Limb (tissue), 2 donors: ENCODE measurements around the gene NONO.
"Not testable (repeated sequence)": the region's sequence is repeated elsewhere in the genome, so short reads cannot be mapped to it uniquely, and the experiment has no call there.

Experiments
- DNase-seq, 2 donors: peaks; one replicate each; pipeline ENCODE4 v3.0.0-alpha.2; 2016; ENCODE audit errors: extremely low spot score in 2 of 2

The NONO gene

DNA sequence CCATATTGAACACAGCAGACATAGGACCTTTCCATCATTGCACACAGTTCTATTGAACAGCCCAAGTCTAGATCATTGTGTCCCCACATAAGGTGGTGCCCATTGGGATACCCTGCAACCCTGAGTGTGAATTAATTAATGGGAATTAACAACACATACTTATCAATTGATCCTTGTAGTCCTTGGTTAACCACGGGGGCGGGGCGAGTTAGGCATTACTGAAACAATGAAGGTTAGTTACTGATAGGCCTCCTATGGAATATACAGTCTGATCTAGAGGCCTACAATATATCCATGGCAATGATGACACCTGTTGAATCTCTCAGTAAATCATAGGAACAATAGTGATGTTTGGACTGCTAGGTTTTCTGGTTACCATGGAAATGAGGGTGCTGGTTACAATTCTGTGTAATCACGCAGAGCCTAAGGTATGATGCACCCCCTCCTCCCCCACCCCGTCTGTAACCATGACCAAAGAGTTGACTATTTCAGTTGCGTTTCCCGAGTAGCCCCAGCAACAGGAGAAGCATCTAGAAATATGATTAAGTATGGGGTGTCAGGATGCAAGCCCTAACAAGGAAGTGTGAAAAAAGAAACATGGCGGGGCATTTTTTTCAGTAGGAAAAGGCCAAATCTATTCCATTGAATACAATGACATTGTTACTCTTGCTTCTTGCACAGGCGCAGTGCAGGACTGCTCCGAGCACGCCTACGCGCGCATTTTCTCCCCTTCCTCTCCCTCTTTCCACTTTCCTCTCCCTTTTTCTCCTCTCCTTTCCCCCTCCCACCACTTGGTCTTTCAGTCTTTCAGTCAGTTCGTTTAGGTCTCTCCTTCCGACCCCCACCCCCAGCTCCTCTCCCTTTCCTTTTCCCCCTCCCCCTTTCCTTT lies 677 bp upstream of the NONO start:
- DNase-seq = no peak

DNA sequence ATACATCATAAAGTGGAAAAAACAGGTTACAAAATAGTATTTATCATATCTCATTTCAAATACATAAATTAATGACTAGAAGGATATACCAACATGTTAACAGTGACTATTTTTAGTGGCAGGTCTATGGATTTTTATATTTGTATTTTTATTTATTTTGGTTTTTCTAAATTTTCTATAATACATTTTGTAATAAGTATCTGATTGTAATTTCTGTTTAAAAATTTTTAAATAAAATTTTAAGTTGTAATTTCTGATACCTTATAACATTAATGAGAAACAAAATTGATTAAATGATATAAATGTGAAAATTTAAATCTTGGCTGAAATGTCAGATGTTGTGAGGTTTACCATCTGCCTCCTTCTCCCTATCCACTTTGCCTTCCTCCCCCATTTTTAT lies 2.5 kb downstream of the NONO start:
- DNase-seq = no peak

DNA sequence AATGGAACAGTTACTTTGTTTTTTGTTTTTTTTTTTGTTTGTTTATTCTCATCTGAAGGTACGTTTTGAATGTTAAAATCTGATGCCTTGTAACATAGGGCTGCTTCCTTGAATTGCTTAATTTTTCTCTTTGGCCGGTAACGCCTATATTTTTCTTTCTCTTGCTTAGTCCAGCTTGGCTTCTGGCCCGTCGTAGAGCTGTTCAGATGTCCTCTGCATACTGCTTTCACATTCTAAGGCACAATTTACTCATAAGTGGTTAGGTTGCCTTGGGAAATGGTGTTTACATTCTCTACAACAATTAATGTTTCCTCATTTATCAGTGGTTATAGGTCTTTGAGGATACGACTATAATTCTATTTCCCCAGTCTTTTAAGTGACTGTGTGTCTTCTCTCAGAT lies 7.9 kb downstream of the NONO start:
- no peak for DNase-seq

DNA sequence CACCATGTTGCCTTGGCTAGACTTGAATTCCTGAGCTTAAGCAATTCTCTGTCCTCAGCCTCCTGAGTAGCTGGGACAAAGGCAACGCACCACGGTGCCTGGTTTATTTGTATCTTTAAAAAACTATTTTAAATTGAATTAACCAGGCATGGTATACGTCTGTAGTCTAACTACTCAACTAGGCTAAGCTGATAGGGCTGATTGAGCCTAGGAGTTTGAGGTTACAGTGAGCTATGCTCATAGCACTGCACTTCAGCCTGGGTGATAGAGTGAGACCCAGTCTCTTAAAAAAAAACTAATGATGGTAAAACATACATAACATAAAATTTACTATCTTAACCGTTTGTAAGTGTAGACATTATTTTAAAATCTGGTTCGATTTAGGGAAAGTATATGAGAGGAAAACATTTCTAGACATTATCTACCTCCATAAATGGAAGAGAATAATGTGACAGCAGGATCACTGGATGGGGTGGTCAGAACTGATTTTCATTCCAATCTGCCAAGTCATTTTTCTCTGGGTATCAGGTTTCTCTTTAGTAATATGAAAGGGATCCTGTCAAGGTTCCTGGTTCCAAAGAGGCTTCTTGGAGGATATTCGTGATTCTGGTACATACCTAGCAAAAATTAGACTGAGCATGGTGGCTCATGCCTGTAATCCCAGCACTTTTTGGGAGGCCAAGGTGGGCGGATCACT lies 9.4 kb downstream of the NONO start:
- no peak for DNase-seq

DNA sequence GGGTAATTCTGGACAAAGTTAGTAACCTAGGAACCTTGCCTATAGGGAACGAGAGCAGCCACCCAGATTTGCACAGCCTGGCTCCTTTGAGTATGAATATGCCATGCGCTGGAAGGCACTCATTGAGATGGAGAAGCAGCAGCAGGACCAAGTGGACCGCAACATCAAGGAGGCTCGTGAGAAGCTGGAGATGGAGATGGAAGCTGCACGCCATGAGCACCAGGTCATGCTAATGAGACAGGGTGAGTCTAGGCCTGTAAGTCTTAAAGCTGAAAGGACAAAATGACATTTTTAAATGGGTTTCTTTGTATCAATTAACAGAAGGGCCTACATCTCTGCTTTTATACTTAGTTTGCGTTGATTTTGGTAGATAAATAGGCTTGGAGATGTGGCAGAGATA lies 13.4 kb downstream of the NONO start:
- no peak for DNase-seq

DNA sequence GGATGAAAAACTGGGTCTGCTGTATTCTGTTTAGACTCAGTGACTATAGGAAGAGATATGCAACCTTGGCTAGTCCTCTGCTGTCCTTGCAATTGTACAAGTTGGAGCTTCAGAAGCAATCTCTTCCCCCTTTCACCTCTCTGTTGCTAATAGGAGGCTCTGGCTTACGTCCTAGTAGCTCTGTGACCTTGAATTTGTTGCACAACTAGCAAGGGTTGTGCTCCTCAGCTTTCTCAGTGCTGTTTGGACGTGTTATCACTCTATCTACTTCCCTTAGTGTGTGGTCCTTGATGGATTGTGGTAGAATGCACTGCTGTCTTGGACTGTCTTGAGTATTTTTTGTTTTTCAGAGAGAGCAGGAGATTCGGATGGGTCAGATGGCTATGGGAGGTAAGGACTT lies 14.7 kb downstream of the NONO start:
- DNase-seq = no peak

DNA sequence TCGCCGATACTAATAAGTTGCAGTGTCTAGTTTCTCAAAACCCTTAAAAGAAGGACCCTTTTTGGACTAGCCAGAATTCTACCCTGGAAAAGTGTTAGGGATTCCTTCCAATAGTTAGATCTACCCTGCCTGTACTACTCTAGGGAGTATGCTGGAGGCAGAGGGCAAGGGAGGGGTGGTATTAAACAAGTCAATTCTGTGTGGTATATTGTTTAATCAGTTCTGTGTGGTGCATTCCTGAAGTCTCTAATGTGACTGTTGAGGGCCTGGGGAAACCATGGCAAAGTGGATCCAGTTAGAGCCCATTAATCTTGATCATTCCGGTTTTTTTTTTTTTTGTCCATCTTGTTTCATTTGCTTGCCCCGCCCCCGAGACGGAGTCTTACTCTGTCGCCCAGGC lies 16.6 kb downstream of the NONO start:
- not testable (repeated sequence) for DNase-seq

DNA sequence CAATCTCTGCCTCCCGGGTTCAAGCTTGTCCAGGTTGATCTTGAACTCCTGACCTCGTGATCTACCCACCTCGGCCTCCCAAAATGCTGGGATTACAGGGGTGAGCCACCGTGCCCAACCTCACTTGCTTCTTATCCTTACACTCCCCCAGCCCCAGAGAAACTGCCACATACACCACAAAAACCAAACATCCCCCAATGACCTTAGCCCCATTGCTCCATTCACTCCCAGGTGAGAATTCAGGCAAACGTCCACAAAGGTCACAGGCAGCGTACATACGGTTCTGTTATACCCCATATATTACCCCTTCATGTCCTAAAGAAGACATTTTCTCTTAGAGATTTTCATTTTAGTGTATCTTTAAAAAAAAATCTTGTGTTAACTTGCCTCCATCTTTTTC lies 17.1 kb downstream of the NONO start:
- DNase-seq = not testable (repeated sequence)

DNA sequence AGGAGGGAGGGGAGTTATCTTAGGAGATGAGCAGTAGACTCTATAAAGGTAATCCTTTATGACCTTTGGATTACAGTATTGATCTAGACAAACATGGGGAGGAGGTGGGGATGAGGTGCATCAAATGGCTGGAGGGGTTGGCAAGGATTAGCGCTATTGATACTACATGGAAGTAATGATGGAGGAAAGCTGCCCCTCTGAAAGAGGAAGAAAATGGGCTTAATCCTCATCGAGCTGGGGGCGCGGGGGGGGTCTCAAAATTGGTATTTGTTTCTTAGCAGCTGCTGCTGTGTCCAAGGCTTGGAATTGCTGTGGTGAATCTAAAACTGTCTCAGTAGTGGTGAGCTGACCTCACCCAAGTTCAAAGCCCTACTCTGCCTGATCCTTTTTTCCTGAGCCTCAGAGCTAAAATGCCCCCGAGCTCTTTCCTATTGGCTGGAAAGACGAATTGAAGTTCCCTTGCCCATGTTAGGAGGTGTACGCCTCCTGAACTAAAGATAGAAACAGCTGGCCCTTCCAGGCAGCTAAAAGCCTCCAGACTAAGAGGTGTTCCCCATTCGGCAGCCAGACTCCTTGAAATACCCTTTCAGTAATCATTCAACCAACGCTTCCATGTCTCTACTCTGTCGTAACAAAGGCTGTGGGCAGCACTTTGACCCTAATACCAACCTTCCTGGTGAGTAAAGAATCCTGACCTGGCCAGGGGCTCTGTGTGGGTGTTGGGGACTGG lies 17.9 kb downstream of the NONO start, which contains the start of gene ITGB1BP2:
Gene ITGB1BP2 (plus strand): TSS at position 556 of the 730 bp plus-strand sequence. CDS start 57 bp downstream, at position 613.
- DNase-seq = peak; percentile 6 to 24

DNA sequence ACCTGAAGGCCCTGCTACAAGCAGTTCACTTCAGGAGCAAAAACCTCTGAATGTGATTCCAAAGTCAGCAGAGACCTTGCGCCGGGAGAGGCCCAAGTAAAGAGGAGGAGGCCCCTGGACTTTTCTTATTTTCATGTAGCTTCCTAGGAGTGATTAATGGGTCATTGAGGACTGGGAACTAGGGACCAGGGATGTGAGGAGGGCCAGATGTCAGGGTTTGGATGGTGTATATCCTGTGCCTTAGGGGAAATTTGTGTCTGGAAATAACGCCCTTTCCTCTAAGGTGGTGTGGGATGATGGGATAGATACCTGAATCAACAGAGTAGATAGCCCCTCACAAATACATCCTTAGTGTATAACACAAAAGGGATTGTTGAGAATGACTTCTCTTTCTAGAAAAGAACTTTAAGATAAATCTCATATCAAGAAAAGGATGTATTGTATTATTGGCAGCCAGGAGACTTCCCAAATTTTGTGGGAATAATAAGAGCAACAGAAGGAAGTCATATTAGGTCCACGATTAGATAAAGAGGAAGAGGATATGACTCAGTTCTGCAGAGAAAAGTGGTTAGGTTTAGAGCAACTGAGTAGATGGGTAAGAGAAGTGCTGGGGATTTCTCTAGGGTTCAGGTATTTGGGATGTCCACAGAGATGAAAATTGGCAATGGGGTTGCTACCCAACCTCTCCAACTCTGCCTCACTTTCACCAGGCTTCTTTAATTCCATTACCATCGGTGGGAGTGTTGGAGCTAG lies 19.2 kb downstream of the NONO start:
- no peak for DNase-seq

DNA sequence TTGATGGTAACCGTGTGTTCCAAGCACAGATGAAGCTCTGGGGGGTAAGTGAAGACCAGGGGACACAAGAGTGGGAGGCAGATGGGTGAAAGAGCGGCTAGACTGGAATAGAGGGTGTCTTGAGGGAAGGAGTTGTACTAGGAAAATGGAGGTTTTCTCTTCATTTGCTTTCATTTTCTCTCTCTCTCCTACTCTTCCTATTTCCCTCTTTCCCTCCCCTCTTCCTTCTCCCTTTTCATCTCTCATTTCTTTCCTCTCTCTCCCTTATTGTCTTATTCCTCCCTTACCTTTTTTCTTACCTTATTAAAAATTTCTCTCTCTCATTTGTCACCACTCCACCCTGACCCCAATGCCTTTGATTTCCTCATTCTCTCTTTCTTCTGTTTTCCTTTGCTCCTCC lies 21.1 kb downstream of the NONO start:
- no peak for DNase-seq

DNA sequence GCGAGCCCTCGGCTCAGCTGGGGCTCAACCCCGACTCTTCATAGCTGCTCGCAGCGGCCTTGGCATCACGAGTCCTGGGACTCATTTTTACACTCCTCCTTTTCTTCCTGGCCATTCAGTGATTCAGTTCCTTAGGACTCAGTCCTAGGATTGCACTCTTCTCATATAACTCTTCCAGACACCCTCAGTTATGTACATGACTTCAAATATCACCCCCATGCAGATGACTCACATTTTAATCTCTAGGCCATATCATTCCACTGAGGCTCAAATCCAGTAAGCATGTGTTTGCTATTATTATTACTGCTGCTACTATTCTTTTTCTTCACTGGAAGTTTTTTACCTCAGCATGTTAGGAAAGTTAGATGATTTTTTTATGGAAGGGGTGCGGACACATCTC lies 32.5 kb downstream of the NONO start:
- no peak for DNase-seq

DNA sequence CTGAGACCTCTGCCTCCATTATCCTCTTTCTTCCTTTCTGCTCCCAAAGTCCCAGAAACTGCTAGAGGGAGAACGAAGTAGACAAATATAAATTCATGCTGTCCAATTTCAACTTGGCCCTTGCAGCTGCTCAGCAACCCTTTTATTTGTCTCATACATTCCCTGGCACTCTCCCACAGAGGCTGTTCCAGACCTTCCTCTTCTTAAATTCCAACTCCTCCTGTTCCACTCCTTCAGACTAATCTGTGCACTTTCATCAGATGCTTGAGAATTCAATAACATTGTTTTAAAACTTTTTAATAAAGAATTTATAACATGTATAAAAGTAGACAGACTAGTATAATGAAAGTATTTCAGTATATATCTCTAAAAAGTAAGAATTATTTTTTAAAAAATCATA lies 33.5 kb downstream of the NONO start:
- peak in 1 of 2 donors; percentile 2 for DNase-seq

DNA sequence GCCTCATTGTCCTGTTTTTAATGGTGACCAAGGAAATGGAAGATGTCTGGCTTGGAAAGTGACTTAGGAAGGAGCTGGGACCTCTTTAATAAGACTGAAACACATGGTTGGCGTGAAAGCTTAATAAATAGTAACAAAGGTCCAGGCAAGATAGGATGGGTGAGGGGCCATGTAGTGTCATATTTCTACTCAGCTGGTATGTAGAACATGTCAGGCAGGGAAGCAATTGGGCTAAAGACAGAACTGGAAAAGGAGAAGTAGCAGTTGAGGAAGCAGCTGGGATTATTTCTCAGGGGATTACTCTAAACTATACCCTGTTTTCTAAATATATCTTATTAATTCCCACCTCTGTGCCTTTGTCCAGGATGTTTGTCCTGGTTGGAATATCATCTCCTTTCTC lies 36.7 kb downstream of the NONO start:
- peak in 1 of 2 donors; percentile 1 for DNase-seq

DNA sequence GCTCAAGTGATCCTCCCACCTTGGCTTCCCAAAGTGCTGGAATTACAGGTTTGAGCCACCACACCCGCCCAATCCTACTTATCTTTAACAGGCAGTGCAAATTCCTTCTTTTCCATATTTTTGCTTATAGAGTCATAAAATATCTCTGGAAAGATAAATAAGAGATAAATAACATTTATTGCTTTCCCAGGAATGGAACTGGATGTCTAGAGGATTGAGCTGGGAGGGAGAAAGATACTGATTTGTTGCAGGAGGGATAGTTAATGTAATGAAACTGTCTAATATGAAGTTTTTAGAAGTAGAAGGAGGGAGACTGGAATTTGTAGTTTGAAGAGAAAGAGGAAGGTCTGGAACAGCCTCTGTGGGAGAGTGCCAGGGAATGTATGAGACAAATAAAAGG lies 38.3 kb downstream of the NONO start:
- no peak for DNase-seq

DNA sequence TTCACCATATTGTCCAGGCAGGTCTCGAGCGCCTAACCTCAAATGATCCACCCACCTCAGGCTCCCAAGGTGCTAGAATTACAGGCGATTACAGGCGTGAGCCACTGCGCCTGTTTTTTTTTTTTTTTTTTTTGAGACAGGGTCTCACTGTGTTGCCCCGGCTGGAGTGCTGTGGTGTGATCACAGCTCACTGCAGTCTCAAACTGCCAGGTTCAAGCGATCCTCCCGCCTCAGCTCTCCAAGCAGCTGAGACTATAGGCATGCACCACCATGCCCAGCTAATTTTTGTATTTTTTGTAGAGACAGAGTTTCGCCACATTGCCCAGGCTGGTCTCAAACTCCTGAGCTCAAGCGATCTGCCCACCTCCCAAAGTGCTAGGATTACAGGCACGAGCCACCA lies 41.0 kb downstream of the NONO start:
- DNase-seq = not testable (repeated sequence)

DNA sequence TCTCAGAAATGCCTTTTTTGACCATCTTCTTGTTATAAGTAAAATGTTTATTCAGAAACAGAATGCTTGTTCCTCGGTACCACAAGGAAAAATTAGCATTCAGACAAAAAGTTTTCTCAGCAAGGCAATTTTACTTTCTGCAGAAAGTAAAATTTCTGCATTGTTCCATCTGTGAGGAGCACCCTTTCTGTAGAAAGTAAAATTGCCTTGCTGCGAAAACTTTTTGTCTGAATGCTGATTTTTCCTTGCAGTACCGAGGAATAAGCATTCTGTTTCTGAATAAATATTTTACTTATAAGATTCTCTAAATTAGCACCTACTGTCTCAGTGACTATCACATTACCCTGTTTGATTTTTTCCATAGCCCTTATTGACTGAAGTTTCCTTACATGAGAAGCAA lies 43.0 kb downstream of the NONO start:
- DNase-seq = no peak

DNA sequence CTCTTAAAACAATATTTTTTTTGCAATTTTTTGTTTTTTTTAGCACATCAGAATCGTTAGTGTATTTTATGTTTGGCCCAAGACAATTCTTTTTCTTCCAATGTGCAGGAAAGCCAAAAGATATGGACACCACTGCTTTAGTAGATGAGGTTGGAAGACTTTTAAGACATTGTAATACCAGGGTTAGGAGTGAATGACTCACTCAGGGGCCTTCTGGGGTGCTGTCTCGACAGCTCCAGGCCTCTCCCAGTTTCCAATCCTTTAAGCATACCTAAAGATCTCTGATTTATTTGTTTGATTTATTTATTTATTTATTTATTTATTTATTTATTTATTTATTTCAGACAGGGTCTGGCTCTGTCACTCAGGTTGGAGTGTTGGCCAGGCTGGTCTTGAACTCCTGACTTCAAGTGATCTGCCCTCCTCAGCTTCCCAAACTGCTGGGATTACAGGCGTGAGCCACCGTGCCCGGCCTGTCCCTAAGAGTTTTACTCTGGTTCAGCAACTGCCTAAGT lies 65.8 kb downstream of the NONO start:
- DNase-seq = not testable (repeated sequence)

DNA sequence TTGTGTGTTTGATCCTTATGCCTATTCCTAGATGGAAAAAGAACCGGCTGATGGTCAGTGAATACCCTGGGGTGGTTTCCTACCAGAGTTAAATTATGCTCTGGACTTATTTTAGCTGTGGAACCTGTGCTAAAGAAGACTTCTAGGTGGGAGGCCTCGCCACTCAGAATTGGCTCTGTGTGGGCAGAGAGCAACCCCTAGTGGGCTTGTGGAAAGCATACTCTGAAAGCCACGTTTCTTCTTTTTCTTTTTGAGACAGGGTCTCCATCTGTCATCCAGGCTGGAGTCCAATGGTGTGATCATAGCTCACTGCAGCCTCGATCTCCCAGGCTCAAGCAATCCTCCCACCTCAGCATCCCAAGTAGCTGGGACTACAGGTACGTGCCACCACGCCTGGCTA lies 66.4 kb downstream of the NONO start:
- not testable (repeated sequence) for DNase-seq
